Keratinocyte (primary cell): ENCODE data around the gene SRD5A3. TPM values are rescaled to one million over a fixed set of nuclear protein-coding genes. Genes with fewer than 3 reads are reported as not detected.

Experiments used
- DNase-seq: peaks from one replicate; pipeline ENCODE4 v3.0.0-alpha.2; 2011; ENCODE audit warnings: low read depth, missing footprints, low spot score
- FAIRE-seq: peaks from 2 replicates; lab custom pipeline; 2011; peaks lifted over from hg19 to GRCh38; lab: Jason Lieb, UNC
- H2AFZ ChIP-seq: 2 replicates; pipeline ENCODE4 v1.6.0; 2012; ENCODE audit warnings: low read length, control low read depth, inconsistent platforms; ENCODE audit not compliant: control insufficient read depth
- H3K27ac ChIP-seq: 2 replicates; pipeline ENCODE4 v1.5.1; 2011; ENCODE audit warnings: low read length; ENCODE audit not compliant: control insufficient read depth, insufficient read depth
- H3K27me3 ChIP-seq: 3 replicates; pipeline ENCODE4 v1.6.0; 2011; ENCODE audit warnings: low read length; ENCODE audit not compliant: control insufficient read depth, insufficient read depth; ENCODE audit errors: extremely low read depth
- H3K36me3 ChIP-seq, 2 experiments: 2 replicates in 1 of 2; 3 replicates in 1 of 2; pipeline ENCODE4 v1.5.1; 2011; ENCODE audit warnings: low read length in 2 of 2, mild to moderate bottlenecking in 1 of 2; ENCODE audit not compliant: control insufficient read depth in 2 of 2, insufficient read depth in 2 of 2; ENCODE audit errors: extremely low read depth in 1 of 2
- H3K4me1 ChIP-seq: 3 replicates; pipeline ENCODE4 v1.5.1; 2011; ENCODE audit warnings: low read length; ENCODE audit not compliant: control insufficient read depth, insufficient read depth; ENCODE audit errors: extremely low read depth
- H3K4me2 ChIP-seq: 3 replicates; pipeline ENCODE4 v1.6.0; 2011; ENCODE audit warnings: low read depth, low read length; ENCODE audit not compliant: control insufficient read depth, insufficient read depth; ENCODE audit errors: extremely low read depth
- H3K4me3 ChIP-seq, 3 experiments: fragments of 200-600 bp in 1 of 3; sonication (generic) in 1 of 3; 2 replicates in 2 of 3; 3 replicates in 1 of 3; pipeline ENCODE4 v1.5.1; 2011 to 2016; ENCODE audit warnings: low read length in 3 of 3, mild to moderate bottlenecking in 3 of 3, control low read depth in 2 of 3, inconsistent platforms in 1 of 3, low read depth in 1 of 3, mixed read lengths in 1 of 3, mixed run types in 1 of 3, moderate library complexity in 1 of 3; ENCODE audit not compliant: control insufficient read depth in 2 of 3, insufficient read depth in 2 of 3; ENCODE audit errors: extremely low read depth in 1 of 3
- H3K79me2 ChIP-seq: 2 replicates; pipeline ENCODE4 v1.6.0; 2012; ENCODE audit warnings: low read length; ENCODE audit not compliant: control insufficient read depth, insufficient read depth
- H3K9ac ChIP-seq: 3 replicates; pipeline ENCODE4 v1.6.0; 2011; ENCODE audit warnings: low read length; ENCODE audit not compliant: control insufficient read depth, insufficient read depth; ENCODE audit errors: extremely low read depth
- H3K9me1 ChIP-seq: 3 replicates; pipeline ENCODE4 v1.6.0; 2011; ENCODE audit warnings: low read length; ENCODE audit not compliant: control insufficient read depth, insufficient read depth; ENCODE audit errors: extremely low read depth
- H3K9me3 ChIP-seq: 2 replicates; pipeline ENCODE4 v1.5.1; 2012; ENCODE audit warnings: low read depth, low read length; ENCODE audit not compliant: control insufficient read depth
- H4K20me1 ChIP-seq: 3 replicates; pipeline ENCODE4 v1.6.0; 2011; ENCODE audit warnings: low read length; ENCODE audit not compliant: control insufficient read depth, insufficient read depth; ENCODE audit errors: extremely low read depth
- CTCF ChIP-seq, 3 experiments: IDR thresholded peaks in 1 of 3; conservative IDR thresholded peaks in 1 of 3; optimal IDR thresholded peaks in 1 of 3; 2 replicates in 2 of 3; 3 replicates in 1 of 3; pipeline versions ENCODE3 to v1.5.1; 2011; ENCODE audit warnings: low read length in 3 of 3, mild to moderate bottlenecking in 3 of 3, moderate library complexity in 2 of 3, control low read depth in 1 of 3, inconsistent platforms in 1 of 3; ENCODE audit not compliant: insufficient read depth in 2 of 3; ENCODE audit errors: extremely low read depth in 1 of 3
- EZH2 ChIP-seq: IDR thresholded peaks from one replicate; pipeline ENCODE4 v1.6.1; 2012; ENCODE audit warnings: inconsistent platforms, mild to moderate bottlenecking, low read length, moderate library complexity
- dilution Hi-C: fragments of 300-500 bp; cut with MboI; formaldehyde crosslinking; loops from one replicate; pipeline ENCODE4 v1.7.0; 2020; ENCODE audit warnings: low sequenced_read_pairs; ENCODE audit not compliant: extremely low pct_ligation_motif_present
- polyA plus RNA-seq, 5 experiments: library from polyadenylated mRNA; depleted of rRNA in 3 of 5; stranded (reverse) in 3 of 5; stranded (forward) in 1 of 5; unstranded in 1 of 5; fragments of >200 nt; gene quantifications; 1 replicate in 1 of 5; 2 replicates in 3 of 5; 3 replicates in 1 of 5; pipeline versions ENCODE4 v1.2.1 to v1.2.3, GENCODE V29; 2011 to 2012; ENCODE audit warnings: missing spikeins in 2 of 5, low read depth in 1 of 5, low replicate concordance in 1 of 5

The SRD5A3 gene
- polyA plus RNA-seq, 1 donor (not counting 4 experiments of a cell fraction or from before 2014, with no cell fraction given) = 15.6 TPM

GRCh38 chr4:55363691-55364351 lies 17.8 kb downstream of the SRD5A3 start:
- Histone ChIP-seq H3K36me3 (peaks cover 0 to 2% of the 10 kb centered on the region in 2 experiments), H3K27me3 (no peaks in the 10 kb centered on the region), H3K9me3 (no peaks in the 10 kb centered on the region), H4K20me1 (no peaks in the 10 kb centered on the region), H3K4me1 (peaks cover 13% of the 10 kb centered on the region), H3K4me3 (no peak overlapping the region), H3K9ac (no peak overlapping the region), H3K27ac (no peak overlapping the region), H3K9me1 (no peaks in the 10 kb centered on the region), H2AFZ (no peak overlapping the region), H3K79me2 (no peaks in the 10 kb centered on the region), H3K4me2 (no peak overlapping the region)
- TF ChIP-seq EZH2 (no peak), CTCF (optimal IDR thresholded peaks at IDR 0.05 in 1 of 3, IDR thresholded peaks at IDR 0.05 in 1 of 3, conservative IDR thresholded peaks at IDR 0.05 in 1 of 3; ENCODE audit: extremely low read depth in 1 of 3, insufficient read depth in 2 of 3, low read length in 3 of 3) (no peak)
- DNase-seq (no peak), FAIRE-seq (no peak)
- dilution Hi-C loops = no loop called here

GRCh38 chr4:55364691-55365344 lies 18.8 kb downstream of the SRD5A3 start:
- no peak for FAIRE-seq
- Histone ChIP-seq H3K27ac (no peak overlapping the region), H3K9me3 (no peaks in the 10 kb centered on the region), H2AFZ (no peak overlapping the region), H3K9me1 (no peaks in the 10 kb centered on the region), H4K20me1 (no peaks in the 10 kb centered on the region), H3K36me3 (peaks cover 0 to 2% of the 10 kb centered on the region in 2 experiments), H3K27me3 (no peaks in the 10 kb centered on the region), H3K79me2 (no peaks in the 10 kb centered on the region), H3K9ac (no peak overlapping the region), H3K4me3 (no peak overlapping the region), H3K4me2 (no peak overlapping the region), H3K4me1 (peaks cover 4% of the 10 kb centered on the region)
- TF ChIP-seq CTCF (optimal IDR thresholded peaks at IDR 0.05 in 1 of 3, IDR thresholded peaks at IDR 0.05 in 1 of 3, conservative IDR thresholded peaks at IDR 0.05 in 1 of 3; ENCODE audit: extremely low read depth in 1 of 3, insufficient read depth in 2 of 3, low read length in 3 of 3) = no peak
- no peak for TF ChIP-seq EZH2
- no peak for DNase-seq
- dilution Hi-C loops = no loop called here
